Panc1 (cell line): ENCODE data around the gene RFX8.

Experiments
- CTCF ChIP-seq: fragments of 450-650 bp; IDR thresholded peaks from 2 replicates; pipeline ENCODE4 v1.5.1; 2017; ENCODE audit warnings: mild to moderate bottlenecking
- REST ChIP-seq, 2 experiments: IDR thresholded peaks; 2 replicates each; pipeline ENCODE4 v1.6.1; 2011 to 2012; ENCODE audit warnings: low read depth in 2 of 2, control low read depth in 1 of 2, low read length in 1 of 2, mild to moderate bottlenecking in 1 of 2, moderate library complexity in 1 of 2; ENCODE audit not compliant: insufficient read depth in 1 of 2
- TCF7L2 ChIP-seq: IDR thresholded peaks from 2 replicates; pipeline ENCODE4 v1.6.1; 2011; ENCODE audit warnings: mild to moderate bottlenecking, low read depth, low read length, inconsistent platforms

- TF ChIP-seq CTCF: no peak
- TF ChIP-seq REST (IDR thresholded peaks at IDR 0.05; ENCODE audit: insufficient read depth in 1 of 2, low read depth in 2 of 2, low read length in 1 of 2): no peak
- TF ChIP-seq TCF7L2: no peak
Measured at GRCh38 chr2:101442667-101443061, 32.2 kb downstream of the RFX8 start.
